Activated T-helper 17 cell treated with anti-CD3 and anti-CD28 coated beads, Interleukin-2, amount 50 U/mL, for 72 hours (primary cell): ENCODE data around the gene CRADD. TPM values are rescaled to one million over a fixed set of nuclear protein-coding genes. Genes with fewer than 3 reads are reported as not detected.

Source experiments
- ATAC-seq: fragments of 150-1000 bp; cut with Tn5 transposase; replicated peaks from 2 replicates; pipeline ENCODE4 v1.10.0; 2021; ENCODE audit warnings: mild to moderate bottlenecking, moderate library complexity
- H3K27ac Mint-ChIP-seq: one replicate; pipeline ENCODE4 v1.8.0; 2022; ENCODE audit warnings: mixed read lengths
- H3K27me3 Mint-ChIP-seq: one replicate; pipeline ENCODE4 v1.8.0; 2022; ENCODE audit warnings: mixed read lengths
- H3K36me3 Mint-ChIP-seq: one replicate; pipeline ENCODE4 v1.8.0; 2022; ENCODE audit warnings: low read depth, mild to moderate bottlenecking, mixed read lengths
- H3K4me1 Mint-ChIP-seq: one replicate; pipeline ENCODE4 v1.8.0; 2022; ENCODE audit warnings: mixed read lengths
- H3K4me3 Mint-ChIP-seq: one replicate; pipeline ENCODE4 v1.8.0; 2022; ENCODE audit warnings: mild to moderate bottlenecking, mixed read lengths
- H3K9me3 Mint-ChIP-seq: one replicate; pipeline ENCODE4 v1.8.0; 2022; ENCODE audit warnings: mixed read lengths
- total RNA-seq, 2 donors: library from RNA; stranded (reverse); gene quantifications; one replicate each; pipeline ENCODE4 v1.2.3, GENCODE V29; 2022

The CRADD gene
- total RNA-seq, 2 donors from 2014 or later, result 21.4 to 23.0 TPM

- H3K36me3 Mint-ChIP-seq, result no peaks in the 10 kb centered on the region
- H3K9me3 Mint-ChIP-seq, result no peaks in the 10 kb centered on the region
- no peak overlapping the region for H3K27ac Mint-ChIP-seq
- ATAC-seq, result no peak
- no peaks in the 10 kb centered on the region for H3K27me3 Mint-ChIP-seq
- H3K4me1 Mint-ChIP-seq, result peaks cover 8% of the 10 kb centered on the region
- H3K4me3 Mint-ChIP-seq, result no peak overlapping the region
These were observed 217.4 kb downstream of the CRADD start for GRCh38 chr12:93894391-93895088.

GRCh38 chr12:93895089-93895445 is 217.9 kb downstream of the CRADD start:
- Mint-ChIP-seq H3K36me3 (no peaks in the 10 kb centered on the region), H3K27ac (no peak overlapping the region), H3K4me1 (peaks cover 8% of the 10 kb centered on the region), H3K27me3 (no peaks in the 10 kb centered on the region), H3K4me3 (no peak overlapping the region), H3K9me3 (no peaks in the 10 kb centered on the region)
- no peak for ATAC-seq

DNA sequence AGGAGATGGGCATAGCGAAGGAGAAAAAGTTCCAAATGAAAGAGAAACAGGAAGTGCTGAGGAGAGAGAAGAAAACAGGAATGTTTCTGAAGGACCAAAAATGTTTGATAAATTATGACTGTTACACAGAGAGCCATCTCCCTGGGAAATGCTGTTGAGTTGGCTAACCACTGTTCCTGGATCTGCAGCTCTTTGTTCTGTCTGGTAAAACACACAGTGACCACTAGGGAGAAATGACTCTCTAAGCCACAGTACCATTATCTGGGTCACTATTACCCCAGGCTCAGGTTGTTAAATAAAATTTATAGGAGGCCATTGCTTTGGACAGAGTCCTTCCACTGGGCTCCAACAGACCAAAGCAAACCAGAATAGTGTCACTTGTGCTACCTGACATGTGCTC is 219.3 kb downstream of the CRADD start:
- no peak for ATAC-seq
- Mint-ChIP-seq H3K4me3 (no peak overlapping the region), H3K27me3 (no peaks in the 10 kb centered on the region), H3K4me1 (peaks cover 8% of the 10 kb centered on the region), H3K27ac (no peak overlapping the region), H3K9me3 (no peaks in the 10 kb centered on the region), H3K36me3 (no peaks in the 10 kb centered on the region)

DNA sequence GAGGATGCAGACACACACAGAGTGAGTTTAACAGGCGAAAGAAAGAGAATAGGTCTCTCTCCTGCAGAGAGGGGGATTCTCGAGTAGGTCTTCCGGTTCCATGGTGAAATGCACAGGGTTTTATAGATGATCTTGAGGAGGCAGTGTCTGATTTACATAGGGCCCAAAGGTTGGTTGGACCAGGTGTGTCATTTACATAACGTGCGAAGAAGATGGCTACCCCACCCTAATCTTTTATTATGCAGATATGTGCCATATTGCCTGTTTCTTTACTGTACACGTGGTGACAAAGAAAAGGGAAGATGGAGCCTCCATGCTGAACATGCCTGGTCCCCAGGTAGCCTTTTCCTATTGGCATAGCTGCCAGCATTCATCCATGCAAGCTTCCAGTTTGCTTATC is 219.8 kb downstream of the CRADD start:
- Mint-ChIP-seq H3K27me3 (no peaks in the 10 kb centered on the region), H3K4me3 (no peak overlapping the region), H3K27ac (no peak overlapping the region), H3K36me3 (no peaks in the 10 kb centered on the region), H3K4me1 (peaks cover 8% of the 10 kb centered on the region), H3K9me3 (no peaks in the 10 kb centered on the region)
- ATAC-seq, result no peak

DNA sequence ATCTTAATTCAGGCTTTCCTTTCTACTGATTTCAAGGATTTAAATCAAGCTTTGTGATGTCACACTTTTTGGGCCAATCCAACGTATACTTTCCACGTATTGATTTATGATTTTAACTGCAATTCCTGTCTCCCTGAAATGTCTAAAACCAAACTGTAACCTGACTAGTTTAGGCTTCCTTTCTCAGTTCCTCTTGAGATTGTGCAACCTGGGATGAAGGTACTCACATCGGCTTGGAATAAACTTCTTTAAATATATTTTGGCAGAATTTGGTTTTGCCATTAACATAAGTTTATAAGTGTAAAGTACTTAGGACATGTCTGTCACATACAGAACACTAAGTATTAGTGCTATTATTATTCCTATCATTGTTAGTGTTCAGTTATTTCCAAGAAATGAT is 224.6 kb downstream of the CRADD start:
- Mint-ChIP-seq H3K27ac (no peak overlapping the region), H3K27me3 (no peaks in the 10 kb centered on the region), H3K4me1 (peaks cover 13% of the 10 kb centered on the region), H3K36me3 (no peaks in the 10 kb centered on the region), H3K9me3 (no peaks in the 10 kb centered on the region), H3K4me3 (no peak overlapping the region)
- no peak for ATAC-seq

DNA sequence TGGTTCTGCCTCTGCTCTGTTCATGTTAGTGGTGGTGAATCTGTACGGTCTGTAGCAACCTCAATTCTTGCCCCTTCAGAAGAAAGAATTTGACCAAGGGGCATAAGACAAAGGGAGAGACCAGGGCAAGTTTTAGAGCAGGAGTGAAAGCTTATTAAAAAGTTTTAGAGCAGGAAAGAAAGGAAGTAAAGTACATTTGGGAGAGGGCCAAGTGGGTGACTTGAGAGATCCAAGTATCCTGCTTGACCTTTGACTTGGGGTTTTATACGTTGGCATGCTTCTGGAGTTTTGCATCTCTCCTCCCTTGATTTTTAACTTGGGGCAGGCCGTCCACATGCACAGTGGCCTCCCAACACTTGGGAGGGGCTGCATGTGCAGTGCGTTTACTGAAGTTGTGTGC is 225.0 kb downstream of the CRADD start:
- Mint-ChIP-seq H3K36me3 (no peaks in the 10 kb centered on the region), H3K4me1 (peaks cover 13% of the 10 kb centered on the region)

GRCh38 chr12:93902736-93903562 is 225.8 kb downstream of the CRADD start:
- H3K9me3 Mint-ChIP-seq, result no peaks in the 10 kb centered on the region
- H3K4me1 Mint-ChIP-seq, result peaks cover 13% of the 10 kb centered on the region
- no peak overlapping the region for H3K27ac Mint-ChIP-seq
- H3K27me3 Mint-ChIP-seq, result no peaks in the 10 kb centered on the region
- H3K36me3 Mint-ChIP-seq, result no peaks in the 10 kb centered on the region
- no peak for ATAC-seq
- H3K4me3 Mint-ChIP-seq, result no peak overlapping the region

More for the DNA sequence above, 225.0 kb downstream of the CRADD start:
- no peak for ATAC-seq
- Mint-ChIP-seq H3K27me3 (no peaks in the 10 kb centered on the region), H3K9me3 (no peaks in the 10 kb centered on the region), H3K4me3 (no peak overlapping the region), H3K27ac (no peak overlapping the region)

DNA sequence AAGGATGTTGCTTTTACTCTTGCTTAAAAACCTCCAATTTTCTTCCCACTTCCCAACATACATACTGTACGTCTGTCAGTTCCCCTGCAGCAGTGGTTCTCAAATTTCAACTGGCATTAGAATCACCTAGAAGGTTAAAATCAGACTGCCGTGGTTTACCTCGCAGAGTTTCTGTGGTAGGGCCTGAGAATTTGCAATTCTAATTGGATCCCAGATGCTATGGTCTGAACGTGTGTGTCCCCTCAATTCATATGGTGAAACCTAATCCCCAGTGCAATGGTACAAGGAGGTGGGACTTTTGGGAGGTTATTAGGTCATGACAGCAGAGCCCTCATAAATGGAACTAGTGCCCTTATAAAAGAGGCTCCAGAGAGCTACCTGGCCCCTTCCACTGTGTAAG is 226.9 kb downstream of the CRADD start:
- Mint-ChIP-seq H3K27ac (no peak overlapping the region), H3K4me1 (peaks cover 6% of the 10 kb centered on the region), H3K36me3 (no peaks in the 10 kb centered on the region), H3K4me3 (no peak overlapping the region), H3K9me3 (no peaks in the 10 kb centered on the region), H3K27me3 (no peaks in the 10 kb centered on the region)
- no peak for ATAC-seq

DNA sequence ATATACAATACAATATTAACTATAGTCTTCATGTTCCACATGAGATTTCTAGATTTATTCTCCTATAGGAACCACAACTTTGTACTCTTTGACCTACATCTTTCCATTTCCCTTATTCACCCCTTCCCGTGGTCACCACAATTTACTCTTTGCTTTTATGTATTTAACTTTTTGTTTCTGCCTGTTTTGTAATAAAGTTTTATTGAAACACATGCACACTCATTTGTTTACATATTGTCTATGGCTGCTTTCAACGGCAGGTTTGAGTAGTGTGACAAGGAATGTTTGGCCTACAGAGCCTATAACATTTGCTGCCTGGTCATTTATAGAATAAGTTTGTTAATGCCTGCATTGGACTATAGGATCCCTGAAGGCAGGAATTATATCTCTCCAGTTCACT is 231.1 kb downstream of the CRADD start:
- peaks cover 5% of the 10 kb centered on the region for H3K4me1 Mint-ChIP-seq

DNA sequence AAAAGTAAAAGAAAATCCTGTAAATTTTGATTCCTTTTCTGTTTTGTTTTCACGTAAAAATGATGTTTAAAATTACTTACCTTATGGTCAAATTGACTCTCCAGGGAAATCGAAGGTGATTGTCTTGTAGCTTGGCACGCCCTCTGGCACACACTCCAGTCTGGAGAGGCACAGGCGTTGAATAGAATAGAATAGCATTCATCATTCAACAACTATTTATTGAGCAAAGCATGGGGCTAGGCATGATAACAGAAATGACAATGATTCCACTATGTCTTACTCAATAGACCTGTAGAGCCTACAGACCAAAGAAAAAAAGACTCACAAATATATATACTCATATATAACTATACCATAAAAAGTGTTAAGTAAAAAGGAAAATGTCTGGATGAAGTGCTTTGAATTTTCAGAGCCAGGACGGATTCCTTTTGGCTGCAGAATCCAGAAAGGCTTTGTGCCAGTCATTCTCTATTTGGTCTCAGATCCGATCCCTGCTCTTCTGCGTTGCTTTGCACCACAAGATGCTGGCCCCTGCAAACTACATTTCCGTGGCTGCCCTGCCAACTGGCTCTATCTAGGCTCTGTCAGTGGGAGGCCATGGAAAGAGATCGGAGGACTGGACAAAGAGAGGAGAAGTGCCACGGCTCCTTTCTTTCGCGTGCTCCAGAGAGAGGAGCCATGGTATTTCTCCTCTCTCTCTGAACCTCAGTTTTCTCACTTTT is 231.8 kb downstream of the CRADD start:
- no peaks in the 10 kb centered on the region for H3K36me3 Mint-ChIP-seq
- no peak overlapping the region for H3K27ac Mint-ChIP-seq
- H3K27me3 Mint-ChIP-seq, result no peaks in the 10 kb centered on the region
- no peak overlapping the region for H3K4me3 Mint-ChIP-seq
- ATAC-seq, result no peak
- H3K4me1 Mint-ChIP-seq, result no peaks in the 10 kb centered on the region
- no peaks in the 10 kb centered on the region for H3K9me3 Mint-ChIP-seq

More for the DNA sequence above, 231.1 kb downstream of the CRADD start:
- Mint-ChIP-seq H3K36me3 (no peaks in the 10 kb centered on the region), H3K27me3 (no peaks in the 10 kb centered on the region), H3K9me3 (no peaks in the 10 kb centered on the region), H3K27ac (no peak overlapping the region), H3K4me3 (no peak overlapping the region)
- no peak for ATAC-seq

DNA sequence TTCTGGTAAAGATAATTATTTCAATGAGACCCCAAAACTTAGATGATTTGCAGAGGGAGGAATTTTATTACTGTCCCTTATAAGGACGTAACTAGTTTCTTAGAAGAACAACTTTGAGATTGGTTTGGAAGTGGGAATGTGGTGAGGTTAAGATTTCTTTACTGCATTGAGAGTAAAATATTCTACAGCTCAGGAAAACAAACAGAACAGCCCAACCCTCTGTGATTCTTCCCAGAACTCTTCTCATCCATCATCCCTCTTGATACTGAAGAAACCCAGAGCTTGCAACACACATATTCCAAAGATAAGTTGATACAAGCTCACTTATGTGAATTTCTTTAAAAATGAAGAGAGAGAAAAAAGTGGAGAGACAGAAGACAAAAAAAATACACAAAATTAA is 234.2 kb downstream of the CRADD start:
- no peaks in the 10 kb centered on the region for H3K9me3 Mint-ChIP-seq
- no peaks in the 10 kb centered on the region for H3K27me3 Mint-ChIP-seq
- H3K36me3 Mint-ChIP-seq, result no peaks in the 10 kb centered on the region
- no peak for ATAC-seq
- H3K27ac Mint-ChIP-seq, result no peak overlapping the region
- H3K4me3 Mint-ChIP-seq, result no peak overlapping the region
- no peaks in the 10 kb centered on the region for H3K4me1 Mint-ChIP-seq

- Mint-ChIP-seq H3K27me3 (no peaks in the 10 kb centered on the region), H3K27ac (no peak overlapping the region), H3K9me3 (no peaks in the 10 kb centered on the region), H3K36me3 (no peaks in the 10 kb centered on the region), H3K4me1 (no peaks in the 10 kb centered on the region), H3K4me3 (no peak overlapping the region)
- ATAC-seq, result no peak
These were observed 235.0 kb downstream of the CRADD start for GRCh38 chr12:93912086-93912733.

DNA sequence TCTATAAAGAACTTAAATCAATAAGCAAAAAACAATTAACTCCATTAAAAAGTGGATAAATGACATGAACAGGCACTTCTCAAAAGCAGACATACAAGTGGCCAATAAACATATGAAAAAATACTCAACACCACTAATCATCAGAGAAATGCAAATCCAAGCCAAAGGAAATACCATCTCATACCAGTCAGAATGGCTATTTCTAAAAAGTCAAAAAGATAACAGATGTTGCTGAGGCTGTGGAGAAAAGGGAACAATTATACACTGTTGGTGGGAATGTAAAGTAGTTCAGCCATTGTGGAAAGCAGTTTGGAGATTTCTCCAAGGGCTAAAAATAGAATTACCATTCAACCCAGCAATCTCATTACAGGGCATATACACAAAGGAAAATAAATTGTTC is 236.7 kb downstream of the CRADD start:
- no peaks in the 10 kb centered on the region for H3K9me3 Mint-ChIP-seq
- H3K27me3 Mint-ChIP-seq, result no peaks in the 10 kb centered on the region
- no peaks in the 10 kb centered on the region for H3K4me1 Mint-ChIP-seq
- no peak overlapping the region for H3K4me3 Mint-ChIP-seq
- no peak for ATAC-seq
- H3K27ac Mint-ChIP-seq, result no peak overlapping the region
- no peaks in the 10 kb centered on the region for H3K36me3 Mint-ChIP-seq

DNA sequence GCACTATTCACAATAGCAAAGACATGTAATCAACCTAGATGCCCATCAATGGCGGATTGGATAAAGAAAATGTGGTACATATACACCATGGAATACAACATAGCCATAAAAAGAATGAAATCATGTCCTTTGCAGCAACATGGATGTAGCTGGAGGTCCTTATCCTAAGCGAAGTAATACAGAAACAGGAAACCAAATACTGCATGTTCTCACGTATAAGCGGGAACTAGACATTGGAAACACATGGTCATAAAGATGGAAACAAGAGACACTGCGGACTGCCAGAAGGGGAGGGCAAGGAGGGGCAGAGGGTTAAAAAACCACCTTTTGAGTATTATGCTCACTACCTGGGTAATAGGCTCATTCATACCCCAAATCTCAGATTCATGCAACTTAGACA is 237.1 kb downstream of the CRADD start:
- no peaks in the 10 kb centered on the region for H3K27me3 Mint-ChIP-seq
- no peaks in the 10 kb centered on the region for H3K36me3 Mint-ChIP-seq
- no peak overlapping the region for H3K4me3 Mint-ChIP-seq
- no peak for ATAC-seq
- no peak overlapping the region for H3K27ac Mint-ChIP-seq
- H3K9me3 Mint-ChIP-seq, result no peaks in the 10 kb centered on the region
- no peaks in the 10 kb centered on the region for H3K4me1 Mint-ChIP-seq
